ENCODE results near the gene GABRB1.

GRCh38 chr4:47145630-47146029 lies 114.3 kb downstream of the GABRB1 start:
- TF ChIP-seq, protein P1, sequence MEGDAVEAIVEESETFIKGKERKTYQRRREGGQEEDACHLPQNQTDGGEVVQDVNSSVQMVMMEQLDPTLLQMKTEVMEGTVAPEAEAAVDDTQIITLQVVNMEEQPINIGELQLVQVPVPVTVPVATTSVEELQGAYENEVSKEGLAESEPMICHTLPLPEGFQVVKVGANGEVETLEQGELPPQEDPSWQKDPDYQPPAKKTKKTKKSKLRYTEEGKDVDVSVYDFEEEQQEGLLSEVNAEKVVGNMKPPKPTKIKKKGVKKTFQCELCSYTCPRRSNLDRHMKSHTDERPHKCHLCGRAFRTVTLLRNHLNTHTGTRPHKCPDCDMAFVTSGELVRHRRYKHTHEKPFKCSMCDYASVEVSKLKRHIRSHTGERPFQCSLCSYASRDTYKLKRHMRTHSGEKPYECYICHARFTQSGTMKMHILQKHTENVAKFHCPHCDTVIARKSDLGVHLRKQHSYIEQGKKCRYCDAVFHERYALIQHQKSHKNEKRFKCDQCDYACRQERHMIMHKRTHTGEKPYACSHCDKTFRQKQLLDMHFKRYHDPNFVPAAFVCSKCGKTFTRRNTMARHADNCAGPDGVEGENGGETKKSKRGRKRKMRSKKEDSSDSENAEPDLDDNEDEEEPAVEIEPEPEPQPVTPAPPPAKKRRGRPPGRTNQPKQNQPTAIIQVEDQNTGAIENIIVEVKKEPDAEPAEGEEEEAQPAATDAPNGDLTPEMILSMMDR (conservative IDR thresholded peaks at IDR 0.05 in 1 of 2, IDR thresholded peaks at IDR 0.05 in 1 of 2; ENCODE audit: low read depth in 1 of 2, low read length in 2 of 2) = no peak
- no peak for TF ChIP-seq EZH2 (IDR thresholded peaks at IDR 0.05; ENCODE audit: low read length, missing control alignments)

Data from fibroblast of lung (primary cell).